NCI-H524 treated with DMSO at 0.1 percent for 48 hours (cell line): ENCODE data around the gene PTTG1IP.

Source experiments
- DNase-seq: peaks from one replicate; lab custom pipeline; 2025; lab: John Stamatoyannopoulos, UW

Gene PTTG1IP

DNA sequence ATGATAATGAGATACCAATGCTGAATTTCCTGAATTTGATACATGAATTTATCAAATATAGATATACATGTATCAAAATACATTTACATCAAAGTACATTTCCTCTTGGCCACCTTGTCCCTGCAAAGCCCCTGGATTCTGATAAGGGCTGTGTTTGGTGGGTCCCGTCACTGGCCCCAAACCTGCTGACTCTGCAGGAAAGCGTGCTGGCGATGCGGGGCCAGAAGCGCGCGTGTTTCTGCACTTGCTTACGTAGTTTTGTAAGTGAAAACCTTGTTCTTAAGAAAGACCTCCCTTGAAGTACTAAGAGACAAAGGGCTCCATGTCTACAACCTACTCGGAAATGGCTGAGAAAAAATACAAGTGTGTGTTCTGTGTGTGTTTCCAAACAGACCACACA lies 36.2 kb upstream of the PTTG1IP start:
- DNase-seq, result no peak

DNA sequence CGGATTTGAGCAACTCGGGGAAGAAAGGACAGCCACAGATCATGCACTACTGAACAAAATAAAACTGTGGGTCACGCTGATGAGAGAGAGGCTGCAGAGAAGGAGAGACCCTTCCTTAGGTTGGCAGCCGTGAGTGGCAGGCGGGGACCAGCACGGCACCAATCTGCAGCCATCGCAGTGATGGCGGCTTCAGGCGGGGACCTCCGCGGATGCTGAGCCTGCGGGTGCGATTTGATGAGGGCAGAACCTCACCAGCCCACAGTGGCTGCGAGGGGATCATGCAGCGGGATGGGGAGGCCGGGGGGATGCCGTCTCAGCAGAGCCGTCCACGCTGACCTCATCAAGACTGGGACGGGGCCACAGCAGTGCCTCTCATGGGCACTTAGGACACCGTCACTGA lies 35.4 kb upstream of the PTTG1IP start:
- no peak for DNase-seq

DNA sequence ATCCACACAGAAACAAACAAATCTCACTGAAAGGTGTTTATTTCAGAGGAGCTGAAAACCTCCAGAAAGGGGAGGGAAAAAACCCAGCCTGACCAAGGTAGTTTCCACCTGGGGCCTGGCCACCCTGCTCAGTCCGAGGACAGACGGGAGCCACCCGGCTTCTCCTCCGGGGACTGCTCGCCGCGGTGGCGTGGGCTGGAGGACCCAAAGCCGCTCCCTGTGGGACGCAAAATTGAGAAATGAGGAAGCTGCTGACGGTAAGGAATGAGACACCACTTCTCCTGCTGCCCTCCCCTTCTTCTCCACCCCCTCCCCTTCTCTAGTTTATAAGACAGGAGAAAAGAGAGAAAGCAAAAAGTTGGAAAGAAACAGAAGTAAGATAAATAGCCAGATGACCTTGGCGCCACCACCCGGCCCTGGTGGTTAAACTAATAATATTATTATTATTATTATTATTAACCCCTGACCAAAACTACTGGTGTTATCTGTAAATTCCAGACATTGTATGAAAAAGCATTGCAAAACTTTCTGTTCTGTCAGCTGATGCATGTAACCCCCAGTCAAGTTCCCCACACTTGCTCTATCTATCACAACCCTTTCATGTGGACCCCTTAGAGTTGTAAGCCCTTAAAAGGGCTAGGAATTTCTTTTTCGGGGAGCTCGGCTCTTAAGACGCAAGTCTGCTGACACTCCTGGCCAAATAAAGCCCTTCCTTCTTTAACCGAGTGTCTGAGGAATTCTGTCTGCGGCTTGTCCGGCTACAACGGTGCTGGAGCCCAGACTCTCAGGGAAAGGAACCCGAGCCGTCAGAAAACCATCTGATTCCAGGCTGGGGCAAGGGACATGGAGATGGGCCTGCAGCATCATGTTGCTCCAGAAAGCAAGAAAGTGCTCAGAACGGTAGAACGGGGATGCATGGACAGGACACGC lies 34.7 kb upstream of the PTTG1IP start:
- no peak for DNase-seq

DNA sequence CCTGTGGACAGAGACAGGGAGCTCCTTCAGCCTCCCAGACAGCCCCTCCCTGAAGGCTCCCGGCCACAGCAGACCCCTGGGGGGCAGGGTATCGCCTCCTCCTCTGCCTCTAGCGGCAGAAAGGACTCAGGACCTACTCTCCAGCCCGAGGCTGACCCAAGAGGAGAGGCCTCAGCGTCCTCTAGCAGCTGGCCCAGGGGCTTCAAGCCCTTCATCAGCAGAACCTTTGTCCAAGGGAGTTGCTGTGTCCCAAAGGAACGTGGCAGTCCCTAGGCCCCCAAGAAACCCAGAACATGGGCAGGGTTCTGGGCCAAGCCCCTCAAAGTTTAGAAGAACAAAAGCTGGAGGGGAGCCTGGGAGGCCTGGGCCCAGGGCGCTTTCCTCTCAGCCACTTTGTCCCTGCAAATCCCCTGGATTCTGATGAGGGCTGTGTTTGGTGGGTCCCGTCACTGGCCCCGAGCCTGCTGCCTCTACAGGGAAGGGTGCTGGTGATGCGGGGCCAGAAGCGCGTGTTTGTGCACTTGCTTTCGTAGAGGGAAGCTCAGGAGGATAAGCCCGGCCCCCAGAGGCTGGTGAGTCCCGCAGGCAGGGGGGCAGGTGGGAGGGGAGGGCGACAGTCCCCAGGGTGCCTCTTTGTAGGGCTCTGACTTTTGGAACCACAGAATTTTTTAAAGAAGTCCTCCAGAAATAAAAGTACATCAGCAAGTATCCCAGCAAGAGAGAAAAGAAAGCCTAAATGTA lies 33.9 kb upstream of the PTTG1IP start:
- DNase-seq, result no peak

DNA sequence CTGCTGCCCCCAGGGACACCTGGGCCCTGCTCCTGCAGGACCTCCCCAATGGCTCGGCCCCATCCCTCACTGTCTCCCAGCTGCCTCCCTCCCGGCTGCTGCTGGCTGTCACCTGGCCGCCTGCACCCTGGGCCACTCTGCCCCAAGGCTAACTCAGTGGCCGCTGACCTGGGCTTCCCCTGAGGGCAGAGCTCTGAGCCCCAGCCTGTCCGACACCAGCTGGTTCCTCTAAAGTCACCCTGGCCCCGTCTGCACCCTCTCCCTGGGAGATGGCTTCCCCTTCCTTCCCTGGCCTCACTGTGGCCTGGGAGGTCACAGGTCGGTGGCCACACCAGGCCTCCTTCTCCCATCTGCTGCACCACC lies 32.2 kb upstream of the PTTG1IP start:
- DNase-seq, result no peak

DNA sequence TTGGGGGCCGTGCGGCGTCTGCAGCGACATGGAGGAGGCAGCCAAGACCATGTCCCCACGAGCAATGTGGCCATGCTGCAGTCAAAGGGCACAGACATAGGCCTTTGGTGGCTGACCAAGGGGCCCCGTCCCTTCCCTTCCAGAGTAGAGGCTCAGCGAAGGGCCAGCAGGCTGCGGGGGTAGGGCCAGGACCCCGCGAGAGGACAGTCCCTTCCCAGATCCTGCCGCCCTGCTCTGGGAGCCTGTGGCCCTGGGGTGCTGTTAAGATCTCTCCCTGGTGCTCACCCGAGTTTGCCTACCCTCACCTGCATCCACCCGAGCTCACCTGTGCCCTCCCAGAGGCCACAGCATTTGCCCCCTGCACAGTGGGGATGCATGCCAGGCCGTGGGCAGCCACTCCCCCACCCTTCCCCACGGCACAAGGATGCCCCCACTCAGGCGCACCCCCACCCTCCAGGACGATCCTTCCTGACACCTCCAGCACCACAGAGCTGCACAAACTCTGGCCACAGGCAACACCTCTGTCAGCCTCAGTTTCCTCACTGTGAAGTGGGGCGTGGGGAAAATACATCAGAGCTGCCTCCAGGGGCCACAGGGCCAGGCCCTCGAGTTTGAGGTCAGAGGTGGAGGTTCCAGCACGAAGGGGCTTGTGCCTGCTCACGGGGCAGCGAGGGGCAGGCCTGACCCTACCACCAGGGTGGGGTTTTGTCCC lies 31.7 kb upstream of the PTTG1IP start:
- no peak for DNase-seq

DNA sequence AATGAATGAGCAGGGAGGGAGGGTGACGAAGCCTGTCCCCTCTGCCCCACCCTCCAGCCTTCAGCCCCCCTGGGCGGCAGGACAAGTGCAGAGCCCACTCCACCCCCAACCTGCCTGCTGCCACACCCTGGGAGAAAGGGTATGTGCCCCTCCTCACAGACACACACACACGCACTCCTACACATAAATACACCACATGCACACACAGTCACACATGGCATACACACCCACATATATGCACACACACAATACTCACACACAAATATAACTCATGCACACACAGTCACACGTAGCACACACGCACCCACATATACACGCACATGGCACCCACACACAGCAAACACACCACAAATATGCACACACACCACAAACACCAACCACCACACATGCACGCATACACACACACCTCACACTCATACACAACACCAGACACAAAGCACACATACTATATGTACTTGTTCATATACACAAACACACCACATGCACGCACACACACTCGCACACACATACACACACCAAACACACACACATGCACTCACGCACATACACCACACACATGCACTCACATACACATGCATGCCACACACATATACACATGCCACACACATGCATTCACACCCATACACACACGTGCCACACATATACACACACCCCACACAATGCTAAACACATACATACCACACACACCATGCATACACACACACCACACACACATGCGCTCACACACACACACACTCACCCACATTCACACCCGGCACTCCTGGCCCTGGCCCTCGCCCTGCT lies 30.8 kb upstream of the PTTG1IP start:
- no peak for DNase-seq

DNA sequence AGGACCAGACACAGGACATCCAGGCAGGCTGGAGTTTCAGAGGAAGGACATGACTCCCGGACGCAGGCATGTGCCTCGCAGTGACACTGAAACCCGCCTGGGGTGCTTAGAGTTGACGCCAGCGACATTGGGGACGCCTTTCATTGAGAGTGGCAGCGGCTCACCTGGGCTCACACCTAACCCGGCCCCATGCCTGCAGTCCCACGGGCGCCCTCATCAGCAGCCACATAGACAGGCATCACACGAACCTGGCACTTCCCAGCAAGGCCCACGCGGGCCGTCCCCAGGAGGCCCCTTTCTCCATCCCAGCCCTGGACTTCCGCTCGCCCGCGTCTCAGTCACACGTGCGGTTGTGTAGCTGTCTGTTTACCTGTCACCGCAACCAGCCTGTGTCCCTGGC lies 30.2 kb upstream of the PTTG1IP start:
- DNase-seq, result no peak

DNA sequence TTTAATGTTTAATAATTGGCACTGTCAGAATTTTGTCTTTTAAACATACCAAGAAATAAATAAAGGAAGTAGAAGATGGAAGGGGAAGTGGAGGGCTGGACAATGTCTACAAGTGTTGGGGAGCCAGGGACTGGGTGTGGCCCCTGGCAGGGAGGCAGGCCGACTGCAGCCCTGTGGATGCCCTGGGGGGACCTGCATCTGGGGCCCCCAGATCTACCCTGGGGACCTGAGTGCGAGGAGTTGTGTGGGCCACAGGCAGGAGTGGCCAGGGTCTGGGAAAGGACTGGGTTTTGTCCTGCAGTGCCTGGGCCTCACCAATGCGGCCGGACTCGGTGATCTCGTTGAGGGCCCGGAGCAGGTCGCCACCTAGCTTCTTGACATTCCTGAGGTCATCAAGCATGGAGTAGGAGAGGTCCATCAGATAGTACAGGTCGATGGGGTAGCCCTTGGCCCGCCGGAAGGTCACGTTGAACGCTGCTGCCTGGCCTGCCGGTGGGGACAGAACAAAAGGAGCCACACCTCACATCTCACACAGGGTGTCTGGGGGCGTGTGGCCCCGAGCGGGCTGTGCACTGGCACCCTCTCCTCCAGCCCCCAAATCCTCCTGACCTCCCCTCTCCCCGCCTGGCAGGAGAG lies 29.7 kb upstream of the PTTG1IP start:
- DNase-seq, result no peak

DNA sequence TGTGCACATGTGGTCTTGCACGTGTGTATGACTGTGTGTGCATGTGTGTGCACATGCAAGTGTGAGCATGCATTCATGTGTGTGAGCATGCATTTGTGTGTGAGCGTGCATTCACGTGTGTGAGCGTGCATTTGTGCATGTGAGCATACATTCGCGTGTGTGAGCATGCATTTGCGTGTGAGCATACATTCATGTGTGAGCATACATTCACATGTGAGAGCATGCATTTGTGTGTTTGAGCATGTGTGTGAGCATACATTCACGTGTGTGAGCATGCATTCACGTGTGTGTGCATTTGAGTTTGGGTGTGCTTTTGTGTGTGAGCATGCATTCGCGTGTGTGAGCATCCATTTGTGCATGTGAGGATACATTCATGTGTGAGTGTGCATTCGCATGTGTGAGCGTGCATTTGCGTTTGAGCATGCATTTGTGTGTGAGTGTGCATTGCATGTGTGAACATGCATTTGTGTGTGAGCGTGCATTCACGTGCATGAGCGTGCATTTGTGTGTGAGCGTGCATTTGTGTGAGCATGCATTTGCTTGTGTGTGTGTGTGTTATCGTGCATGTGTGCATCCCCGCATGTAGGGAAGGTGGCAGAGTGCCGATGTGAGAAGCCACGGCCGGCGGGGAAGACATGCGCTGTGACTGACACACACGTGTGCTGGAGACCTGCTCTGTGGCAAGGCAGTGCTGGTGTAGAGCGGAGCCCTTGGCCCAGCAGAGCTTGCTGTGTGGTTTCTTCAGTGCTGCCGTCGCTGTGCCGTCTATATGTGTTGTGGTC lies 29.0 kb upstream of the PTTG1IP start:
- DNase-seq, result no peak

DNA sequence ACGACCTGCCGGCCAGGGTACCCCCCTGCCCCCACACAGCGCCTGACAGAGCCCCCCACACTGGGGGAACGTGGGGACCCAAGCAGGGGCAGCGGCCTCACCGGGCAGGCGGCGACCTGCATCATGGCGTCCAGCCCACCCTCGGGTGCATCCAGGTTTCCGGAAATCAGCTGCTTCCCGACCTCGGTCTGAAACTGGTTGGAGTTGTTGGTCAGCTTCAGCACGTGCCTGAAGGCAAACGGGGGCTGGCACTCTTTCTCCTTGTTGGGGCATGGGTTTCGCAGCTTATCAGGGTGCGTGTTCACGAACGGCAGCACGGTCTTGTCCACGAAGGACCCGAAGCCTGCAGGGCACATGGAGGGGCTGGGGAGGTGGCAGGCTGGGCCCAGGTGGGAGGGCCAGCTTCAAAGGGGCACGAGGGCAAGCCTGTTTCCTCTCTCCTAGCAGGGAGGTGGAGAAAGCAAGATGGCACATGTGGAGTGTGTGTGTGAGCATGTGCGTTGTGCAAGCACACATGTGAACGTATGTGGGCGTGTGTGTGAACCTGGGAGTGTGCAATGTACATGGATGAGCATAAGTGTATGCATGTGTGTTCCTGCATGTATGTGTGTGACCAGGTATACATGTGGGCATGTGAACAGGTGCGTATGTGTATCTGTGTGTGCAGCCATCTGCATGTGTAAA lies 28.0 kb upstream of the PTTG1IP start:
- DNase-seq, result no peak

DNA sequence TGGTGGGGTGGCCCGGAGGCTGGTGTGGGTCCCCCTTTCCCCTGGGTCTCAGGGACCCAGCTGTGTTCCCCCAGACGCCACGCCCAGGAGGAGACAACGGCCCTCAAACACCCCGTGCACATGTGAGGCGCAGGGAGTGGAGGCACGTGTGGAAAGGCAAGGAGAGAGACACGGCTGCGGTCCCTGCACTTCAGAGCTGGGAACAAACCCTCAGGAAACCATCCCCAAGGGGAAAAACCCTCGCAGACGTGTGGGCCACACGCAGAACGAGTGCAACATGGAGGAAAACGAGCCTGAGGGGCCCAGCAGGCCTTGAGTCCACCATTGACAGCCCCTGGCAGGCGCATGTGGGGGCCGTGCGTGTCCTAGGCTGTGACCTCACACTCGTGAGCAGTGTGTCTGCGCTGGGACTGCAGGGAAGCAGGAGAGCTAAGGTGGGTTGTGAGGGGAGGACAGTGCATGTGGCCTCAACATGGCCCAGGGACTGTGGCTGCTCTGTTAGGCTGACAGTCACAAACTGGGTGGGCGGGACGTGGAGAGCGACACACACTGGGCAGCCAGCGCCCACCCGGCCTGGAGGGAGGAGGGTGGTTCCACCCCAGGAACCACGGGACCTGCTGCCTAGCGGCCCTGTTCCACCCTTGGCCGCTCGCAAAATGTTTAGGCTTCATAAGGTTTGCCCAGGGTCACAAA lies 27.2 kb upstream of the PTTG1IP start:
- DNase-seq, result no peak

DNA sequence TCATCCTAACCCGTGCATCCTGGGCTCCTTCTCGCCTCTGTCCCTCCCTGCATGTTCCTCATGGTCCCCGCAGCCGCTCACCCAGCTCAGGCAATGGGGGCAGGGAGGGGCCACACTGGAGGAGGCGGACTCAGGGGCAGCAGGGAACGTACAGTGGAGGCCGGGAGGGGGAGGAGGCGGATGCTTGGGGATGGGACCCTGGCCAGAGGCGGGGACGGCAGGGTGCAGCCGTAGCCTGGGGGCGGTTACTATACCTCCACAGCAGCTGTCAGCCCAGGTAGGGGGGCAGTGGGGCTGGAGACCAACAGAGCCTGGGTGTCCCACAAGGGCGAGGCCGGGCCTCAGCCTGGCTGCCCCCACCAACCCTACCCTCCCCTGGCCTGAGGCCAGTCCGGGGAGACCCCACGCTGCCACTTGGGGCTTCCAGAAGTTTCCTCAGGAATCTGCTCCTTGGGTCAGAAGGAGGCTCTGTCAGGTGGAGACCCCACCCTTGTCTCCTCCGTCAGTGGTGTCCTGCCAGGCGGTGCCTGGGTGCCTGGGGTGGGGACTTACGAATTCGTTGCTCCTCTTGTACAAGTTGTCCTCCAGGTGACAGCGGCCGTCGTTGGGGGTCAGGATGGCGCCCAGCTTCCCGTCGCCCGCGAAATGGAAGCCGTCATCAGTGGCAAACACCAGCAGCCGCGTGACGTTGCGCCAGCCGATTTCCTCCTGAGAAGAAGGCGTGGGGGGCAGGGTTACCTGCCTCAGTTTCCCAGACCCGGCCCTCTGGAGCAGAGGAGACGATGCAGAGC lies 26.5 kb upstream of the PTTG1IP start:
- DNase-seq, result no peak

DNA sequence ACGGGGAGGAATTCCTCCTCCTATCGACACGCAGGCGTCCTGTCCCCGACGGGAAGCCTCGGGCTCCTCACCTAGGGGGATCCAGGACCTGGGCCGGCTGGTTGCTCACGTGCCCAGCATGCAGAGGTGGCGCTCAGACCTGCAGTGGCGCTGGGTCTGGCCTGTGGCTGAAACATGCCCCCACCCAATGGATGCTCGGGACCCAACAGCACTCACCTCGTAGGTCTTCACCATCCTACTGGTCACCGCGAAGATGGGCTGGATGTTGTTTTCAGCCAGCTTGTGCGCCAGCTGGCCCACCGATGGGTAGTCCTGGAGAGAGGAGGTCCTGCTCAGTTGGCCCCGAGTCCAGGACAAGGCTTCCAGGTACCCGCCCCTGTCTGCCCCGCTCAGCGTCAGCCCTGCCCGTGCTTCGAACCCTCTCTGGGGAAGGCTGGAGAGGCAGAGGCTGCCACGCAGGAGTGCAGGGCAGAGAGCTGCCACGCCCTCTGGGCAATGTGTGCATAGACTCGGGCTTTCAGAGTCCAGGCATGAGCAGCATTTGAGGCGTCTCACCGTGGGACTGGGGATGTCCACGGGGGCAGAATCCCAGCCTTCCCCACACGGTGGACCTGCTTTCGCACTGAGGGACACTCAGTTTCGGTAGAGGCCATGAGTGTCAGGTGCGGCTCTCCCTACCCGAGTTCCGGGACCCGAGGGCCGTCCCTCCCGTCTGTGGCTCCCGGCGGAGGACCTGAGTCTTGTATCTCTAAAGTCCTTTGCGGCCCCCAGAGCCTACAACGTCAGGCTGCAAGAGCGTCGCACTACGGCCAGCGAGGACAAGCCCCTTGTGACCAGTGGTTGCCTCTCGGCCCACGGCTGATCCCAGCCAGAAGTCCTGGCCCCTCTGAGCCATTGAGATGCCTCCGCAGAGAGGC lies 25.6 kb upstream of the PTTG1IP start:
- DNase-seq, result no peak

DNA sequence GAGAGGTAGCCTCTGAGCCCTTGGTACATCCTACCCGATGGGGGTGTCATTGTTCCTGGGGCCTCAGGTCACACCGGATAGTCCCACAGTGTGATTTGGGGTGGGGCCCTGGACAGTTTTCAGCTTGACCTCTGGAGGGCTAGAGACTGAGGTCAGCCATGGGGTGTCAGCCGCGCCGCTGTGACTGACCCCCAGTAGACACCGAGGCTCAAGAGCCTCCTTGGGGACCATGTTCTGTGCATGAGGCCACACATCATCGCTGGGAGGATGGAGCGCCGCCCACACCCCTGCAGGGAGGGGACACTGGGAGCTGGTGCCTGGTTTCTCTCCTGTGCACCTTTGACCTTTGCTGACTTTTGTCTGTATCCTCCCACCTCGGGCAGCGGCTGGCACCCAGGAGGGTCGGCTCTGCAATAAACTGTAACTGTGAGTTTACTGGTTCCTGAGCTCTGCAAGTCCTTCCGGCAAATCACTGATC lies 24.6 kb upstream of the PTTG1IP start:
- no peak for DNase-seq

DNA sequence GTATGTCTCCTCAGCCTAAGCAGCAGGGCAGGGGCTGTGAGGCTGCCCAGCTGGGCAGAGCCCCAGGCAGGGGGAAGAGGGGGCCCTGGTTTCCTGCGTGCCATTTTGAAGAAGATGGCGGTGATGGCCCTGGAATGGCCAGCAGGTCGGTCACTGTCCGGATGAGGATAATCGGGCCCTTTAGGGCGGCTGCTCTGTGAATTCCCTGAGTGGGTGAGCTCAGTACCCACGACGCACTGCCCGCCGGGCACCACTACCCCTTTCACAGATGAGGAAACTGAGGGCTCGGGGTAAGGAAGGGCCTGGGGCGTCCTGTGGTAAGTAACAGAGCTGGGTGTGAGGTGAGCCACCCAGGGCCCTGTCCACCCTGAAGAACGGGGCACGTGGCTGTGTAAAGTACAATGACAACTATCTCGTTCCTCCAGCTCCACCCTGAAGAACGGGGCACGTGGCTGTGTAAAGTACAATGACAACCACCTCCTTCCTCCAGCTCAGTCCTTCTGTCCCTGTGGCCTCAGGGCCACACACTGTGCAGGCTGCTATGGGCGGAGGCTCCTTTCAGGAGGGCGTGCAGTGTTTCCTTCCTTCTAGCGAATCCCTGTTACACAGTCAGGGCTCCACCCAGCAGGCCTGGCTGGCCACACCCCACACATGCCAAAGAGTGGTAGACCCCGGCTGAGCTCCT lies 24.0 kb upstream of the PTTG1IP start:
- no peak for DNase-seq
